22Rv1 (cell line): Measurements from ENCODE around the gene RBM33.

Experiments
- H3K27ac ChIP-seq: fragments of 450-650 bp; 2 replicates; pipeline ENCODE4 v1.5.1; 2017
- CTCF ChIP-seq: fragments of 450-650 bp; IDR thresholded peaks from 2 replicates; pipeline ENCODE4 v1.5.1; 2017; ENCODE audit warnings: mild to moderate bottlenecking
- ZFX ChIP-seq: fragments of 450-650 bp; IDR thresholded peaks from 2 replicates; pipeline ENCODE4 v1.6.1; 2017; ENCODE audit warnings: antibody characterized with exemption, borderline replicate concordance

The RBM33 gene

DNA sequence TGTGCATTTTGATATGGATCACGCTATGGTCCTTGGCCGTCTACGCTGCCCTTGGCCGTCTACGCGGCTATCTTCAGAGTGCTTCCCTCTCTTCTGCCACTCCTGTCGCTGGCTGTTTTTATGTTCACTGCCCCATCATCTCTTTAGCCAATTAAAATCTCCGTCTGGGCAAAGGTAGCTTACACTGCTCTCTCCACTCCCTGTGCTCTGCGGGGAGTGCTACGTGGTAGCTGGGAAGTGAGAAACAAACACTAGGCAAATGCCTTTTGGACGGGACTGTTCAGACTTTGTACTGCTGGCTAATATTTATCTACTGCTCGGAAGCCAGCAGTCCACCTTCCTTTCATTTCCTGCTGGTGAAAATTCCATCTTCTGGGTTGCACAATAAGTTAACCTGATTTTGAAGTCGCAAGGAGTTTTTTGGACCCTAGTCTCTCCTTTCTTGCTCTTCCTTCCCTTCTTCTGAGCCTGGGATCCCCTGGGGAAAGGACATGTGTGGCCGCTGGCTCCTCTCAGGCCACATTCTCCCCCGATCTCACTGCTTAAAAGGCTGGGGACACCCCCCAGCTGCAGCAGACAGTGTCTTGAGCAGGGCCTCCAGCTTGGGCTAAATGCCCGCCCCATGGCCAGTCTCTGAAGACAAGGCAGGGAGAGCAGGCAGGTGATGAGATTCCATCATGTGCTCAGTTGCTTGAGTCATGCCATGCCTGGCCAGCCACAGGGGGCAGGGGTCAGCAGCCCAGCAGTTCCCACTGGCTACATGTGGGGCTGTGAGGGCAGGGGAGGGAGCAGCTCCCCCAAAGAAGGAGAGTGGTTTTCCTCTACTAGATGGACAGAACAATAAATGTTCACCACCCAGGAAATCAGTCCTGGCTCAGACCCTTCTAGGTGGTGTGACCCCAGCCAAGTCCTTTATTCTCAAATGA is 25.5 kb upstream of the RBM33 start:
- TF ChIP-seq CTCF (peak; percentile 8; the same call in 1 of the 2 replicates), ZFX (no peak)
- peak overlapping the region; percentile 73 for H3K27ac ChIP-seq

DNA sequence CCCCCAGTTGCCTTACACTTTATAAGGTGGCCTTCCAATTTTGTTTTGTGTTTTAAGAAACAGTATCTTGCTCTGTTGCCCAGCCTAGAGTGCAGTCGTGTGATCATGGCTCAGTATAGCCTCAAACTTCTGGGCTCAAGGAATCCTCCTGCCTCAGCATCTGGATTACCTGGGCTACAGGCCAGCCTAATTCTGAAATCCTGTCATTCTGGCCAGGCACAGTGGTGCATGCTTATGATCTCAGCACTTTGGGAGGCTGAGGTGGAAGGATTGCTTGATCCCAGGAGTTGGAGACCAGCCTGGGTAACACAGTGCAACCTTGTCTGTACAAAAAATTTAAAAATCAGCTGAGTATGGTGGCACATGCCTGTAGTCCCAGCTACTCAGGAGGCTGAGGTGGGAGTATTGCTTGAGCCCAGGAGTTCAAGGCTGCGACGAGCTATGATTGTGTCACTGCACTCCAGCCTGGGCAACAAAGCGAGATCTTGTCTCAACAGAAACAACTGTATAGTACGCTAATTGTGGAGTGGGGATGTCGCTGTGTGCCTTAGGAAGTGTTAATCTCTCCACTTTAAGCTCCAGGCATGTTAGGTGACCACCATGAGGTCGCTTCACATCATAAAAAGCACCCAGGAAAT is 24.7 kb upstream of the RBM33 start:
- peak overlapping the region; percentile 73 for H3K27ac ChIP-seq
- no peak for TF ChIP-seq ZFX
- no peak for TF ChIP-seq CTCF

GRCh38 chr7:155620497-155620896 is 24.0 kb upstream of the RBM33 start:
- H3K27ac ChIP-seq, result no peak overlapping the region
- no peak for TF ChIP-seq ZFX
- no peak for TF ChIP-seq CTCF

GRCh38 chr7:155621418-155621980 is 23.0 kb upstream of the RBM33 start:
- no peak overlapping the region for H3K27ac ChIP-seq
- TF ChIP-seq ZFX, result no peak
- TF ChIP-seq CTCF, result no peak

GRCh38 chr7:155624412-155624811 is 20.0 kb upstream of the RBM33 start:
- no peak overlapping the region for H3K27ac ChIP-seq
- TF ChIP-seq ZFX, result no peak
- no peak for TF ChIP-seq CTCF

- no peak for TF ChIP-seq ZFX
- no peak for TF ChIP-seq CTCF
- H3K27ac ChIP-seq, result no peak overlapping the region
Measured at GRCh38 chr7:155625557-155625956, 18.9 kb upstream of the RBM33 start.
